C4-2B (cell line): ENCODE data around the gene CORO2B.

Experiments used
- H3K27ac ChIP-seq: fragments of 450-650 bp; 2 replicates; pipeline ENCODE4 v1.5.1; 2017
- ZFX ChIP-seq: fragments of 450-650 bp; IDR thresholded peaks from 2 replicates; pipeline ENCODE4 v1.6.1; 2017
- TF ChIP-seq, protein P1 (sequence below): fragments of 450-650 bp; conservative IDR thresholded peaks from 2 replicates; pipeline ENCODE4 v1.5.1; 2017; ENCODE audit warnings: mild to moderate bottlenecking

Gene CORO2B

DNA sequence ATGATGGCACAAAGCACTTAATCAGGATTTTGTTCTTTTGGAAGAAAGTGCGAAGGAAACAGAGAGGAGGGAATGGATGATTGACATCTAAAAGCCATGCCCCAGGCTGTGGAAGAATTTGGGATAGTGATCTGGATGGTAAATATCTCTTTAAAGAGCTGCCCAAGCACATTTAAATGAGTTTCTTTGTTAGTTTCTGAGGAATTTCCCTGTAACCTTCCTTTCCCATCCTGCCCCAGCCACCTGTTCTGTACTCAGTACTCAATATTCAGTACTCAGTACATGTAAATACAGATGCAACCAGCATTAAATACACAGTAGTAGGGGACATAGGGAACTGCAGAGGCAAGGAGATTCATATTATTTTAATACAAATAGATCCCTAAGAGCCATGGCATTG lies 7.8 kb upstream of the CORO2B start:
- H3K27ac ChIP-seq, result no peak overlapping the region
- TF ChIP-seq, protein P1, sequence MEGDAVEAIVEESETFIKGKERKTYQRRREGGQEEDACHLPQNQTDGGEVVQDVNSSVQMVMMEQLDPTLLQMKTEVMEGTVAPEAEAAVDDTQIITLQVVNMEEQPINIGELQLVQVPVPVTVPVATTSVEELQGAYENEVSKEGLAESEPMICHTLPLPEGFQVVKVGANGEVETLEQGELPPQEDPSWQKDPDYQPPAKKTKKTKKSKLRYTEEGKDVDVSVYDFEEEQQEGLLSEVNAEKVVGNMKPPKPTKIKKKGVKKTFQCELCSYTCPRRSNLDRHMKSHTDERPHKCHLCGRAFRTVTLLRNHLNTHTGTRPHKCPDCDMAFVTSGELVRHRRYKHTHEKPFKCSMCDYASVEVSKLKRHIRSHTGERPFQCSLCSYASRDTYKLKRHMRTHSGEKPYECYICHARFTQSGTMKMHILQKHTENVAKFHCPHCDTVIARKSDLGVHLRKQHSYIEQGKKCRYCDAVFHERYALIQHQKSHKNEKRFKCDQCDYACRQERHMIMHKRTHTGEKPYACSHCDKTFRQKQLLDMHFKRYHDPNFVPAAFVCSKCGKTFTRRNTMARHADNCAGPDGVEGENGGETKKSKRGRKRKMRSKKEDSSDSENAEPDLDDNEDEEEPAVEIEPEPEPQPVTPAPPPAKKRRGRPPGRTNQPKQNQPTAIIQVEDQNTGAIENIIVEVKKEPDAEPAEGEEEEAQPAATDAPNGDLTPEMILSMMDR, result no peak
- no peak for TF ChIP-seq ZFX

DNA sequence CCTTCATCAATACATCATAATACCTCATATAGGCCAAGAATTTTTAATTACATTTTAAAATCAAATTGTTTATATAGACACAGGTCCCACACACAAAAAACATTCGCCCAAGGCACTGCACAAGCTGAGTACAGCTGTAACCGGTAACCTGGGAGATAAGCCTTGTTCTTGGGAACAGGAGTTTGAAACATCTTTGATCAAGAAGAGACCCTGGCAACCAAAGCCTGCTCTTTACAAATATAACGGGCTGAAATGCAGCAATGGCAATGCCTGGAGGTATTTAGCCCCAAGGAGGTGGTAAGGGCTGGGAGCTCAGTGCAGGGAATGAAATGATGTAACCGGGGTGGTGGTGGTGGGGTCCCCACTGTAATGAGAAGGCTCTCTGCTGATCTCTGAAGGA lies 7.2 kb upstream of the CORO2B start:
- no peak overlapping the region for H3K27ac ChIP-seq
- TF ChIP-seq, protein P1, result no peak
- no peak for TF ChIP-seq ZFX

DNA sequence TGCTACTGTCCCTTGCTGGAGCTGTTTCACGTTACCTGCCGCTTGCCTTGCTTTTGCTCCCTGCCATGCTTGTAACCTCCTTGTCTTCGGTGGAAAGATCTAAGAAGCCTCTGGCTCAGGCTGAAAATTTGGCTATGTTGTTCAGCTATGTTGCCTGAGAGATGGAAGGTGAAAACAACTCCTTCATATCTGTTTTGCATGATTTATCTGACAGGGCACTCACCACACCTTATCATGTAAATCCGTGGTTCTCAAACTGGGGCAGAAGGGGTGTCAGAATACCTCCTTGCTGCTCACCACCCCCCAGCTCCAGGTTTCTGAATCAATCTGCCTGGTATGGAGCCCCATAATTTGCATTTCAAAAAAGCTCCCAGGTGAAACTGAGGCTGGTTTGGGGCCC lies 6.5 kb upstream of the CORO2B start:
- TF ChIP-seq ZFX, result no peak
- TF ChIP-seq, protein P1, result no peak
- H3K27ac ChIP-seq, result no peak overlapping the region

DNA sequence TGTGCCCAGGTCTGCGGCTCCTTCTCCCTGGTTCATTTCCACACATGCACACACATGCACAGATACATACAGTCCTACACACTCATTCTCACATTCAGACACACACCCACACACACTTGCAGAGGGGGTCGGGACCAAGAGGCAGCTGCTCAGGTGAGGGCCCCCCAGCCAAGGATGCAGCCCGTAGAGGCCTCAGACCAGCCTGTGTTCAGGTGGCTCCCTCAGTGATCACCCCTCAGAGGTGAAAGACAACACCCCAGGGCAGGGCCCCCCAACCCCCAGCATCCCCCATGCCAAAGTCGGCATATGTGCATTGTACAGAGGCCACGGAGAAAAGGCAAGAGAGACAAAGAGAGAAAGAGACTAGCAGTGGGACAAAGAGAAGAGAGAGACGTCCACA lies 5.9 kb upstream of the CORO2B start:
- H3K27ac ChIP-seq, result no peak overlapping the region
- TF ChIP-seq ZFX, result no peak
- TF ChIP-seq, protein P1, result no peak

DNA sequence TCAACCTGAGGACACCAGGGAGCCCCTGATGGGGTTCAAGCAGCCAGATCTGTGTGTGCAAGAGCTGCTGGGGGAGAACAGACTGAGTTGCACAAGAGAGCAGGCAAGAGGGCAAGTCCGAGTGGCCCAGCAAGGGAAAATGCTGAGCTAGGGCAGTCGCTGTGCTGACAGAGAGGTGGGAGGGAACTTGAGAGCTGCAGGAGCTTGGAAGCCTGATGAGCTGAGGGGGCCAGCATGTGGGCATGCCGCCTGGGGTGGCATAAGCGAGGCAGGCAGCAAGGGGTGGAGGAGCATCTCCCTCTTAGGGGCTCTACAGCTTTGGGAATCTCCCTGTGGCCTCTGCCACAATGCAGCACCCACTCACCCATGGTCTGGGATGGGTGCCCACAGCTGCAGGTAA lies 4.7 kb upstream of the CORO2B start:
- H3K27ac ChIP-seq, result no peak overlapping the region
- TF ChIP-seq, protein P1, result no peak
- TF ChIP-seq ZFX, result no peak

DNA sequence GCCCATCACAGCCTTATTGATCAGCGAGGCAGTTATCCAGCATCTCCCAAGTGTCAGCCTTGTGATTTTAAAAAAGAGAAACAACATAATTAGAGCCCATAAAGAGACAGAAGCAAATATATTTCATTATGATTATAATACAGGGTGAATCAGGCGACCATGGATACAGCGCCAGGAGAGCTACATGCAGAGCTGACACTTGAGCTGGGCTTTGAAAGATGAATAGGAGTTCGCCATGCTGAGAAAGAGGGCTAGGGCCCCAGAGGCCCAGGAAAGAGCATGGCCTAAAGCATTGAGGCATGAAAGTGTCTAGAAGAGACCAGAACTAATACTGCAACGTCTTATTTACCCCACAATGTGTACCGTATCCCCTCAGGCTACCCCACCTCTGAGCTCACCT lies 4.2 kb upstream of the CORO2B start:
- TF ChIP-seq, protein P1, result no peak
- no peak for TF ChIP-seq ZFX
- H3K27ac ChIP-seq, result no peak overlapping the region

DNA sequence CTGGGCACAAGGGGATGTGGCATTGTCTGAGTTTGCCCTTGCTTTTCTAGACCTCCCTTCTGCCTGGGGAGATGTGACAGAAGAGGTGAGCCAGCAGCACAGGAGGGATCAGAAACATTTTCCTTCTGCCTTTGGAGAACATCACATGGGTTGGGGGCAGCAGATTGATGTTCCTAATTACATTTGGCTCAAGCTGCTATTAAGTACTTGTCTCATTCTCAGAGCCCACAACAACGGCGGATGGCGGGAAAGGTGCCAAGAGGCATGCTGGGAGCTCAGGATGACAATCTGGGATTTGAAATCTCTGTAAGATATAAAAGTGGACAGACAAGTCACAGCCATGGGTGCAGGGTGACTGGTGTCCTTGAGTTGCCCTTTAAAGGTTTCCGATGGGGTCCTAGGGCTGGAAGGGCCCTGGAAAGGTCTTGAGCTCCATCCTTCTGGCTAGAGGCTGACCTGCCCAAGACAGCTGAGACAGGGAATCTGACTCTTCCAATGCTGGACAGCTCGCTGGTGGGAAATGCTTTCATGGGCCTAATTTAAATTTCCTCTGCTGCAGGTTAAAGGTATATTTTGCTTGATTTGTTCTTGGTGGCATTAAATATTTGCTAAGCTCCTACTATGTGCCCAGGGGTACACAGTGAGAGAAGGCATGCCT lies 2.4 kb upstream of the CORO2B start:
- no peak overlapping the region for H3K27ac ChIP-seq
- TF ChIP-seq ZFX, result no peak
- TF ChIP-seq, protein P1, result no peak
